ENCODE measurements around the gene ECI2. TPM values are rescaled to one million over a fixed set of nuclear protein-coding genes. Genes with fewer than 3 reads are reported as not detected.

ECI2 gene
- total RNA-seq, 1 donor from 2014 or later = 48.0 TPM

Other genes starting within 250 kb of the ECI2 start
- not detected for gene FAM217A, start 56.4 kb downstream of the ECI2 start, total RNA-seq